GM12878 (cell line): ENCODE data around the gene GPR62. TPM values are rescaled to one million over a fixed set of nuclear protein-coding genes. Genes with fewer than 3 reads are reported as not detected.

Source experiments
- CBFB ChIP-seq: IDR thresholded peaks from 2 replicates; pipeline ENCODE4 v1.6.1; 2016; ENCODE audit warnings: antibody characterized with exemption, low read depth
- CHD1 ChIP-seq: IDR thresholded peaks from 2 replicates; pipeline ENCODE4 v1.6.1; 2012; ENCODE audit warnings: low read depth, low read length, improper control_type of control experiment
- CHD4 ChIP-seq: fragments of 200-600 bp; sonication (generic); IDR thresholded peaks from 2 replicates; pipeline ENCODE4 v1.6.1; 2016; ENCODE audit warnings: mild to moderate bottlenecking
- EP300 ChIP-seq, 2 experiments: fragments of 150-350 bp in 1 of 2; IDR thresholded peaks; 2 replicates each; pipeline ENCODE4 v1.6.1; 2011 to 2012; ENCODE audit warnings: low read depth in 2 of 2, low read length in 2 of 2, borderline replicate concordance in 1 of 2, improper control_type of control experiment in 1 of 2, inconsistent platforms in 1 of 2; ENCODE audit not compliant: control insufficient read depth in 1 of 2
- FOS ChIP-seq: IDR thresholded peaks from 3 replicates; pipeline ENCODE4 v1.6.1; 2011; ENCODE audit warnings: borderline replicate concordance; ENCODE audit not compliant: insufficient read length; ENCODE audit errors: extremely low read depth
- IKZF2 ChIP-seq, 2 experiments: fragments of 450-650 bp; IDR thresholded peaks; 2 replicates each; pipeline ENCODE4 v1.6.1; 2017; ENCODE audit warnings: mild to moderate bottlenecking in 2 of 2, moderate library complexity in 2 of 2
- IRF4 ChIP-seq: IDR thresholded peaks from 2 replicates; pipeline ENCODE4 v1.6.1; 2011; ENCODE audit warnings: low read depth, low read length
- LARP7 ChIP-seq: fragments of 450-650 bp; IDR thresholded peaks from 2 replicates; pipeline ENCODE4 v1.6.1; 2017; ENCODE audit warnings: mild to moderate bottlenecking
- MEF2A ChIP-seq: IDR thresholded peaks from 2 replicates; pipeline ENCODE4 v1.6.1; 2011; ENCODE audit warnings: low read depth, mild to moderate bottlenecking, low read length, moderate library complexity; ENCODE audit not compliant: insufficient read depth
- NBN ChIP-seq: fragments of 450-650 bp; IDR thresholded peaks from 2 replicates; pipeline ENCODE4 v1.6.1; 2016
- NRF1 ChIP-seq: conservative IDR thresholded peaks from 2 replicates; pipeline ENCODE4 v1.6.1; 2011; ENCODE audit warnings: mild to moderate bottlenecking, low read depth, low read length, improper control_type of control experiment
- SREBF2 ChIP-seq: IDR thresholded peaks from 2 replicates; pipeline ENCODE4 v1.6.1; 2012; ENCODE audit warnings: mild to moderate bottlenecking, low read length
- TAF1 ChIP-seq: IDR thresholded peaks from 2 replicates; pipeline ENCODE4 v1.6.1; 2011; ENCODE audit warnings: mild to moderate bottlenecking, low read depth, low read length, borderline replicate concordance
- ZNF274 ChIP-seq: IDR thresholded peaks from one replicate; pipeline ENCODE4 v1.8.0; 2011; ENCODE audit not compliant: insufficient read length, insufficient read depth
- ZNF384 ChIP-seq: IDR thresholded peaks from 2 replicates; pipeline ENCODE4 v1.6.1; 2012; ENCODE audit warnings: low read depth, mild to moderate bottlenecking, low read length, improper control_type of control experiment, borderline replicate concordance
- ZNF622 ChIP-seq: fragments of 450-650 bp; IDR thresholded peaks from 2 replicates; pipeline ENCODE4 v1.6.1; 2017; ENCODE audit warnings: mild to moderate bottlenecking, inconsistent platforms
- ZZZ3 ChIP-seq: IDR thresholded peaks from 2 replicates; pipeline ENCODE4 v1.6.1; 2011; ENCODE audit warnings: low read depth; ENCODE audit not compliant: control insufficient read depth, insufficient read length
- polyA plus RNA-seq, 11 experiments: library from polyadenylated mRNA; depleted of rRNA in 4 of 11; unstranded in 6 of 11; stranded (reverse) in 5 of 11; fragments of >200 nt; fragmentation: Nextera tagmentation in 4 of 11; fragmentation: Illumina TruSeq in 1 of 11; extraction: Ambion mirVana in 4 of 11; extraction: Trizol in 1 of 11; gene quantifications; 1 replicate in 1 of 11; 2 replicates in 10 of 11; pipeline versions ENCODE4 v1.2.1 to v1.2.3, GENCODE V29; 2011 to 2016; ENCODE audit warnings: inconsistent platforms in 2 of 11, missing spikeins in 2 of 11, low read depth in 1 of 11
- total RNA-seq, 4 experiments: library from RNA; depleted of rRNA in 3 of 4; stranded (reverse); fragments of >200 nt in 3 of 4; fragmentation: Illumina TruSeq in 1 of 4; extraction: Trizol in 1 of 4; gene quantifications; 2 replicates each; pipeline versions ENCODE4 v1.2.1 to v1.2.3, GENCODE V29; 2013 to 2021
- TF ChIP-seq, protein P1 (sequence below): IDR thresholded peaks from 2 replicates; pipeline ENCODE4 v1.6.1; 2012; ENCODE audit warnings: mild to moderate bottlenecking, low read depth, low read length
- TF ChIP-seq, protein P2 (sequence below): IDR thresholded peaks from 2 replicates; pipeline ENCODE4 v1.6.1; 2011; ENCODE audit warnings: low read depth, low read length, improper control_type of control experiment, borderline replicate concordance
- TF ChIP-seq, protein P3 (sequence below): fragments of 450-650 bp; IDR thresholded peaks from 2 replicates; pipeline ENCODE4 v1.6.1; 2017; ENCODE audit warnings: mild to moderate bottlenecking, moderate library complexity
- TF ChIP-seq, protein P4 (sequence below): IDR thresholded peaks from 2 replicates; pipeline ENCODE4 v1.6.1; 2012; ENCODE audit warnings: low read depth, low read length, improper control_type of control experiment

The GPR62 gene
- total and polyA plus RNA-seq, 10 of the 15 experiments (the other 5 are each of a cell fraction or from before 2014, with no cell fraction given): not detected

DNA sequence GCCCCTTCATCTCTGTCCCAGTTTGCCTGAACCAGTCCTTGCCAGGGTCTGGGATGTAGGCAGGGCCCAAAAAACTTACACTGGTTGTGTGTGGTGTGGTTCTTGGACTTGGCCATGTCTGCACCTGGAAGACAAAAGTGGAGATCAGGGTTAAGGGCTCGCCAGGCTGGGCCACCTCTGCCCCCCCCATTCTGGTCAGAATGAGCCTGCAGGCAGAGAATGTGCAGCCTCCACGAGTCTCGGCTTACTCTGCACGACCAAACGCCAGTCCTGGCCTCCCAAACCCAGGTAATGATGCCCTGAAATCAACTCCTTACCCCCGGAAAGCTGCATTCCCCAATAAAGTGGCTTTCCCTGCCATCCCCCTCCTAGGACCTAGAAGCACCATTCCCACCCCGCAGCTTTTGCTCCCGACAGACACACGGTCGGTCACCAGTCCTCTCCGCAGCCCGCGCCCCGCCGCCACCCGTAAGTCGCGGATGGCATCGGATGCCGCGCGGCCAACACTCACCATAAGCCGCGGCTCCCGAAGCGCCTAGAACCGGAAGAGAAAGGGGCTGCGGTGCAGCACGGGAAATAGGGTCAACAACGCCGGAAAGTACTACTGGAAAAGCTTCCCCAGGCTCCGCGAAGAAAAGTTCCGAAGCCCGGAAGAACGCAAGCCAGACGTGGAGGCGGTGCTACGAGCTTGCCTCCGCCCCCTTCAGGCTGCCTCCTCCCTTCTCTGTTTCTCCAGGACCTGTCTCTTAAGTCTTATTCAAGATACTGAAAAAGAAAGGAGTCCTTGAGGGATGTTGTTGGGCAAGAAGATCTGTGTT, 40.4 kb downstream of the GPR62 start, which contains the start of gene RPL29 (continued):
- TF ChIP-seq MEF2A: peak; percentile 74; the same call in 1 of the 2 replicates
- peak; percentile 71 for TF ChIP-seq SREBF2
- TF ChIP-seq, protein P1, sequence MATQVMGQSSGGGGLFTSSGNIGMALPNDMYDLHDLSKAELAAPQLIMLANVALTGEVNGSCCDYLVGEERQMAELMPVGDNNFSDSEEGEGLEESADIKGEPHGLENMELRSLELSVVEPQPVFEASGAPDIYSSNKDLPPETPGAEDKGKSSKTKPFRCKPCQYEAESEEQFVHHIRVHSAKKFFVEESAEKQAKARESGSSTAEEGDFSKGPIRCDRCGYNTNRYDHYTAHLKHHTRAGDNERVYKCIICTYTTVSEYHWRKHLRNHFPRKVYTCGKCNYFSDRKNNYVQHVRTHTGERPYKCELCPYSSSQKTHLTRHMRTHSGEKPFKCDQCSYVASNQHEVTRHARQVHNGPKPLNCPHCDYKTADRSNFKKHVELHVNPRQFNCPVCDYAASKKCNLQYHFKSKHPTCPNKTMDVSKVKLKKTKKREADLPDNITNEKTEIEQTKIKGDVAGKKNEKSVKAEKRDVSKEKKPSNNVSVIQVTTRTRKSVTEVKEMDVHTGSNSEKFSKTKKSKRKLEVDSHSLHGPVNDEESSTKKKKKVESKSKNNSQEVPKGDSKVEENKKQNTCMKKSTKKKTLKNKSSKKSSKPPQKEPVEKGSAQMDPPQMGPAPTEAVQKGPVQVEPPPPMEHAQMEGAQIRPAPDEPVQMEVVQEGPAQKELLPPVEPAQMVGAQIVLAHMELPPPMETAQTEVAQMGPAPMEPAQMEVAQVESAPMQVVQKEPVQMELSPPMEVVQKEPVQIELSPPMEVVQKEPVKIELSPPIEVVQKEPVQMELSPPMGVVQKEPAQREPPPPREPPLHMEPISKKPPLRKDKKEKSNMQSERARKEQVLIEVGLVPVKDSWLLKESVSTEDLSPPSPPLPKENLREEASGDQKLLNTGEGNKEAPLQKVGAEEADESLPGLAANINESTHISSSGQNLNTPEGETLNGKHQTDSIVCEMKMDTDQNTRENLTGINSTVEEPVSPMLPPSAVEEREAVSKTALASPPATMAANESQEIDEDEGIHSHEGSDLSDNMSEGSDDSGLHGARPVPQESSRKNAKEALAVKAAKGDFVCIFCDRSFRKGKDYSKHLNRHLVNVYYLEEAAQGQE: peak; percentile 42; the same call in 1 of the 2 replicates
- no peak for TF ChIP-seq ZNF274
- no peak for TF ChIP-seq ZNF384
- 0 out of 2 replicates have a peak, but pooled peaks have one; percentile 17 for TF ChIP-seq IRF4
- TF ChIP-seq, protein P2, sequence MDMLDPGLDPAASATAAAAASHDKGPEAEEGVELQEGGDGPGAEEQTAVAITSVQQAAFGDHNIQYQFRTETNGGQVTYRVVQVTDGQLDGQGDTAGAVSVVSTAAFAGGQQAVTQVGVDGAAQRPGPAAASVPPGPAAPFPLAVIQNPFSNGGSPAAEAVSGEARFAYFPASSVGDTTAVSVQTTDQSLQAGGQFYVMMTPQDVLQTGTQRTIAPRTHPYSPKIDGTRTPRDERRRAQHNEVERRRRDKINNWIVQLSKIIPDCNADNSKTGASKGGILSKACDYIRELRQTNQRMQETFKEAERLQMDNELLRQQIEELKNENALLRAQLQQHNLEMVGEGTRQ: no peak
- TF ChIP-seq CHD1: peak; percentile 56; the same call in 1 of the 2 replicates
- TF ChIP-seq CHD4: no peak
- TF ChIP-seq NBN: peak; percentile 96; the same call in 1 of the 2 replicates
- TF ChIP-seq ZNF622: no peak
- TF ChIP-seq LARP7: peak; percentile 85
- TF ChIP-seq, protein P3, sequence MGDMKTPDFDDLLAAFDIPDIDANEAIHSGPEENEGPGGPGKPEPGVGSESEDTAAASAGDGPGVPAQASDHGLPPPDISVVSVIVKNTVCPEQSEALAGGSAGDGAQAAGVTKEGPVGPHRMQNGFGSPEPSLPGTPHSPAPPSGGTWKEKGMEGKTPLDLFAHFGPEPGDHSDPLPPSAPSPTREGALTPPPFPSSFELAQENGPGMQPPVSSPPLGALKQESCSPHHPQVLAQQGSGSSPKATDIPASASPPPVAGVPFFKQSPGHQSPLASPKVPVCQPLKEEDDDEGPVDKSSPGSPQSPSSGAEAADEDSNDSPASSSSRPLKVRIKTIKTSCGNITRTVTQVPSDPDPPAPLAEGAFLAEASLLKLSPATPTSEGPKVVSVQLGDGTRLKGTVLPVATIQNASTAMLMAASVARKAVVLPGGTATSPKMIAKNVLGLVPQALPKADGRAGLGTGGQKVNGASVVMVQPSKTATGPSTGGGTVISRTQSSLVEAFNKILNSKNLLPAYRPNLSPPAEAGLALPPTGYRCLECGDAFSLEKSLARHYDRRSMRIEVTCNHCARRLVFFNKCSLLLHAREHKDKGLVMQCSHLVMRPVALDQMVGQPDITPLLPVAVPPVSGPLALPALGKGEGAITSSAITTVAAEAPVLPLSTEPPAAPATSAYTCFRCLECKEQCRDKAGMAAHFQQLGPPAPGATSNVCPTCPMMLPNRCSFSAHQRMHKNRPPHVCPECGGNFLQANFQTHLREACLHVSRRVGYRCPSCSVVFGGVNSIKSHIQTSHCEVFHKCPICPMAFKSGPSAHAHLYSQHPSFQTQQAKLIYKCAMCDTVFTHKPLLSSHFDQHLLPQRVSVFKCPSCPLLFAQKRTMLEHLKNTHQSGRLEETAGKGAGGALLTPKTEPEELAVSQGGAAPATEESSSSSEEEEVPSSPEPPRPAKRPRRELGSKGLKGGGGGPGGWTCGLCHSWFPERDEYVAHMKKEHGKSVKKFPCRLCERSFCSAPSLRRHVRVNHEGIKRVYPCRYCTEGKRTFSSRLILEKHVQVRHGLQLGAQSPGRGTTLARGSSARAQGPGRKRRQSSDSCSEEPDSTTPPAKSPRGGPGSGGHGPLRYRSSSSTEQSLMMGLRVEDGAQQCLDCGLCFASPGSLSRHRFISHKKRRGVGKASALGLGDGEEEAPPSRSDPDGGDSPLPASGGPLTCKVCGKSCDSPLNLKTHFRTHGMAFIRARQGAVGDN: peak; percentile 46; the same call in 1 of the 2 replicates
- peak; percentile 100 for TF ChIP-seq TAF1
- no peak for TF ChIP-seq NRF1
- peak; percentile 24 to 30; a peak in 1 of 4 replicates for TF ChIP-seq IKZF2 (IDR thresholded peaks at IDR 0.05)
- no peak for TF ChIP-seq FOS
- peak; percentile 64 for TF ChIP-seq ZZZ3
- no peak for TF ChIP-seq EP300 (IDR thresholded peaks at IDR 0.05; ENCODE audit: borderline replicate concordance in 1 of 2, control insufficient read depth in 1 of 2, low read depth in 2 of 2, low read length in 2 of 2)
- TF ChIP-seq CBFB: peak; percentile 94
- TF ChIP-seq, protein P4, sequence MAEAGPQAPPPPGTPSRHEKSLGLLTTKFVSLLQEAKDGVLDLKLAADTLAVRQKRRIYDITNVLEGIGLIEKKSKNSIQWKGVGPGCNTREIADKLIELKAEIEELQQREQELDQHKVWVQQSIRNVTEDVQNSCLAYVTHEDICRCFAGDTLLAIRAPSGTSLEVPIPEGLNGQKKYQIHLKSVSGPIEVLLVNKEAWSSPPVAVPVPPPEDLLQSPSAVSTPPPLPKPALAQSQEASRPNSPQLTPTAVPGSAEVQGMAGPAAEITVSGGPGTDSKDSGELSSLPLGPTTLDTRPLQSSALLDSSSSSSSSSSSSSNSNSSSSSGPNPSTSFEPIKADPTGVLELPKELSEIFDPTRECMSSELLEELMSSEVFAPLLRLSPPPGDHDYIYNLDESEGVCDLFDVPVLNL: 0 out of 2 replicates have a peak, but pooled peaks have one; percentile 35
